GF-D8 (cell line): Measurements from ENCODE around the gene VTA1.
"Not testable (repeated sequence)": the region's sequence is repeated elsewhere in the genome, so short reads cannot be mapped to it uniquely, and the experiment has no call there.

Experiments used
- DNase-seq: peaks from one replicate; lab custom pipeline; 2025; lab: John Stamatoyannopoulos, UW

Gene VTA1

GRCh38 chr6:142146828-142147662 lies at the start of gene VTA1, which contains the start of gene NMBR:
VTA1 (plus strand) TSS chr6:142147263; CDS start chr6:142147288, 25 bp downstream.
NMBR (minus strand) TSS chr6:142147122; CDS start chr6:142088658, 58,464 bp downstream.
- DNase-seq = peak; percentile 94

DNA sequence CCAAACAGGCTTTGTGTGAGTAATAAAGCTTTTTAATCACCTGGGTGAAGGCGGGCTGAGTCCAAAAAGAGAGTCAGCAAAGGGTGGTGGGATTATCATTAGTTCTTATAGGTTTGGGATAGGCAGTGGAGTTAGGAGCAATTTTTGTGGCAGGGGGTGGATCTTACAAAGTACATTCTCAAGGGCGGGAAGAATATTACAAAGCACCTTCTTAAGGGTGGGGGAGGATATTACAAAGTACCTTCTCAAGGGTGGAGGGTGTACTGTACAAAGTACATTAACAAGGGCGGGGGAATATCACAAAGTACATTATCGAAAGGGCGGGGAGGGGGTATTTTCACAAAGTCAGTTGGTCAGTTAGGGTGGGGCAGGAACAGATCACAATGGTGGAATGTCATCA lies 42.2 kb upstream of the VTA1 start:
- DNase-seq = not testable (repeated sequence)

GRCh38 chr6:142110820-142111219 lies 36.2 kb upstream of the VTA1 start:
- not testable (repeated sequence) for DNase-seq

GRCh38 chr6:142112451-142113061 lies 34.5 kb upstream of the VTA1 start:
- DNase-seq = peak; percentile 23

GRCh38 chr6:142117366-142117765 lies 29.7 kb upstream of the VTA1 start:
- DNase-seq = no peak

GRCh38 chr6:142118328-142118727 lies 28.7 kb upstream of the VTA1 start:
- DNase-seq = no peak

GRCh38 chr6:142118925-142119324 lies 28.1 kb upstream of the VTA1 start:
- DNase-seq = no peak

DNA sequence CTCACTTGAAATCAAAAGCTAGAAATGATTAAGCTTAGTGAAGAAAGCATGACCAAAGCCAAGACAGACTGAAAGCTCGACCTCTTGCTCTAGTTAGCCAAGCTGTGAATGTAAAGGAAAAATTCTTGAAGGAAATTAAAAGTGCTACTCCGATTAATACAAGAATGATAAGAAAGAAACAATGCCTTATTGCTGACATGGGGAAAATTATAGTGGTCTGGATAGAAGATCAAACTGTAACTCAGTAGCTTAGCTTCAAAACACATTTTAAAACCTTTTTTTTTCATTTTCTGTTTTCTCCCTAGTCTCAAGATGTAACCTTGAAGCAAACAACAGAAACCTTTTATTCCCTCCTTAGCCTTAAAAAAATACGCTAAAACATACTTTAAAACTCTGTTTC lies 25.7 kb upstream of the VTA1 start:
- DNase-seq = no peak

DNA sequence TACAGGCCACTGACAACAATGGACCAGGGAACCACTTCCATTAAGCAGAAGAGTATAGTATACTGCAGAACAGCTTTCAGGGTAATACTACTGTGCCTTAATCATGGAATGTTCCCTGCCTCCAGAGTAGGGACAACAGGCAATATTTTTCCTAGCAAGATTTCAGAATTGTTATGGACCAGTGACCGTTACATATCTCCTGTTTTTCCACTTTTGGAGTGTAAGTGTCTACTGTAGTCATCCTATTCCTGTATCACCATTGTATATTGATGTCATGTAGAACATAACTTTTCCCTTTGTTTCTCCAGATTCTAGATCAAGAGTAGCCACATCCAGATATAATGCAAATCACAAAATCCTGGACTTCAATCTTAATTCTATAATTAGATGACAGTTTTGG lies 16.2 kb upstream of the VTA1 start:
- no peak for DNase-seq

DNA sequence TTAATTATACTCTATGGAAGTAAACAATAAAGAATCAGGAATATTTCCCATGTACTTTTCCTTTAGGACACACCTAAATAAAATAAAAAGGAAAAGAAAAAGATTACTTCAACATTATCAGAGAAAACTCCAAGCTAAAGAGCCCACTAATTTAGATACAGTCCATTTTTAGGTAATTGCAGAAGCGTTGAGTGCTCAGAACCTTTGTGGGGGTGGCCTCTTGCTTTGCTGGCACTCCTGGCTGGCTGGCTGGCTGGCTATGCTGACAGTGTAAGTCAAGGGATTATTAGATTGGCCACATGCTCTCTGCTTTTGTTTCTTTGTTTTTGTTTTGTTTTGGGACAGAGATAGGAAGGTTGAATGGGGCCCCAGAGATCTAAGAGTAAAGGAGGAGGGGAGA lies 14.4 kb upstream of the VTA1 start, which contains the start of gene GJE1:
GJE1 (plus strand) TSS at position 301 of the 400 bp plus-strand sequence. CDS start 234 bp downstream, outside the sequence.
- no peak for DNase-seq

DNA sequence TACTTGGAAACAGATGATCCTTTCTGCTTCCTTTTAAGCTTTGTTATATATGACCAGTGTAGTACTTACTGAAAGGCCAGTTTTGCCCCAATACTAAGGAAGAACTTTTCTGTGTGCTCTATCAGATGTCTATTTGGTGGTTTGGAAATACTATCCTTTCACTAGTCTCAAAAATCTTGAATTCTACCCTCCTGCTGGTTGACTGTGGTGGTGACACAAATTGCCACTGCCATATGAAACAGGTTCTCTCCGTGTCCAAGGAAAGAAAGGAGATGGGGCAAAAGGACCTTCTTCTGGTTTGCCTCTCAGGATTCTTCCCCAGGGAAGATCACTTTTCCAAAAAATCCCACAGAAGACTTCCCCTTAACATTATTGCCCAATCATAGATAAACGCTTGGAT lies 8.2 kb upstream of the VTA1 start:
- DNase-seq = no peak

GRCh38 chr6:142141531-142141930 lies 5.5 kb upstream of the VTA1 start:
- not testable (repeated sequence) for DNase-seq

DNA sequence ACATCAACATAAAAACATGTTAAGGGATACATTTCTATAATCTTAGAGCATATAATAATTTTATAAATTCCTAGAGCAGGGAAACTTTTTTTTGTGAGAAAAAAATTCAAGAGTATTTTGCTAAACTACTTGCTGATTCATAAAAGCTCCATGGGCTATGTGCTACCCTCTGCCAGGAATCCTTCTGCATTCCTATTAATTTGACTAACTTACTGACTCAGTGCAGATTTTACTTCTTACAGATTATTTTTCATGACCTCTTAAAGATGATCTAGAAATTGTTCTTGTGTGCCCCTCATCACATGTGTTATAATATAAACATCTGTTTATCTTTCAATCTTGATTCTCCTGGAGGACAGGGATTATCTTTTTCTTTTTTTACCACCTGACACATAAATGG lies 5.7 kb downstream of the VTA1 start:
- no peak for DNase-seq

GRCh38 chr6:142153196-142153595 lies 6.1 kb downstream of the VTA1 start:
- DNase-seq = no peak

GRCh38 chr6:142154336-142154735 lies 7.3 kb downstream of the VTA1 start:
- no peak for DNase-seq

DNA sequence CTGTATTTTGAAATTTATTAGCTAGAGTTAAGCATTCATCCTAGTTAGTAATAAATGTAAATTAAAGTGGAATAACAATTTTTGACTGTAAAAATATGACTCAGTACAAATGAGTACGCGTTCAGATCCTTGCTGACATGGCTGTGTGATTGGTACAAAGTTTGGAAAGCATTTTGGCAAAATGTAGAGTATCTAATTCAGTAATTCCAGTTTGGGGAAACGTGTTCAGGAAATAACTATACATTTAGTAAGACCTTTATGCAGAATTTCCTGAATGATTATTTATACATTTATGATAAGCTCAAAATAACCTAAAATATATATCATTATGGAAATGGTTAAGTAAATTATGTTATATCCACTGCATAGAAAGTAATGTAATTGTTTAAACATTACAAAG lies 8.0 kb downstream of the VTA1 start:
- no peak for DNase-seq

DNA sequence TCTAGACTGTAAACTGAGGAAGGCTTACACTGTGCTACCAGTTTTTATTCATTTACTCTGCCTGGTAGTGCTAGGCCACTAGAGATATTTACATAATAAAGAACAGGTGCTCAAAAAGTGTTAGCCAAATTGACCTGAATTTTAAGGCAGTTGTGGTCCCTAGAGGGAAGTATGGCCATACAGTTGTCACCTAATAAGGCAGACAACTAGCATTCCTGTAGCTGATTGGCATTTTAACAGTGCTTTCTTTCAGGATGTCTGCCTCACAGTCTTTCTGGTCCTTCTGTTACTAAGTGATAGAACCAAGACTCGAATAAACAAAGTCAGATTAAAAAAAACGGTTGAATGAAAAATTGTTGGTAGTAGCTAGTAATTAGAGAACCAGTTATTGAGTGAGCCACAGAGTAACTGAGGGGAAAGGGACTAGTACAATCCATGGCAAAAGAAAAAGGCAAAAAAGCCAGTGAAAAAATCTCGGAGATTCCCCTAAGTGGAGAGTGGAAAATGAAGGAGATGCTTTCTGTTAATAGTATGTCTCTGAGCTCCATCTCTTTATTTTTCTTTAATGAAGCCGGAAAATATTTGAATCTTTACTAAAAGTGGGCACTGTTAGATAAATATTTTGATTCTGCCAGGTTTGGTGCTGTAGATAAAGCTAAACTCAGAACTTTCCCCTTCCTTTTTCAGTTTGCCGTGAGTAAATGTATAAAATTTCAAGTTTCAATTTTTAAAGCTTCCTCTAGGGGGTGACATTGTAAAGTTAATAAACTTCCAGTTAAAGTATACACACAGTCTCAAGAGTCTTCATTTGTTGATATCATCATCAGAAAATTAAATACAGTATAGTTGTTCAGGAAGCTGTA lies 9.1 kb downstream of the VTA1 start:
- DNase-seq = no peak

- not testable (repeated sequence) for DNase-seq
Observed at GRCh38 chr6:142156758-142157068, 9.7 kb downstream of the VTA1 start.

DNA sequence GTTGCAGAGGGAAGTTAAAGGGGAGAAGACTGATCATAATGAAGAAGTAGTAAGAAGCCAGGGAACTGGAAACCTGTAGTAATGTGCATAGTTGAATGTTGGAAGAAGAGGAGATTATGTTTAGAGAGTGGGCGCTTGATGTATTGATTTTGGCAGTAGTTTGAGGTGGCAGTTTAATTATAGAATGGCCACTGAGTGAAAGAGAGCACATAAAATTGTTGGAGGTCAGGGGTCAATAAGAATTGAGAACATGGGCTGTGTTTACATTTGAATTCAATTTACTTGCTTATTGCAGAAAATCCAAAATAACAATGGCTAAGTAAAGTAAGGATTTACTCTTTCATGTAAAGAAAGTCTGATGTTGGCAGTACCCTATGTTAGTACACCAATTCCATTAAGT lies 15.7 kb downstream of the VTA1 start:
- DNase-seq = no peak

DNA sequence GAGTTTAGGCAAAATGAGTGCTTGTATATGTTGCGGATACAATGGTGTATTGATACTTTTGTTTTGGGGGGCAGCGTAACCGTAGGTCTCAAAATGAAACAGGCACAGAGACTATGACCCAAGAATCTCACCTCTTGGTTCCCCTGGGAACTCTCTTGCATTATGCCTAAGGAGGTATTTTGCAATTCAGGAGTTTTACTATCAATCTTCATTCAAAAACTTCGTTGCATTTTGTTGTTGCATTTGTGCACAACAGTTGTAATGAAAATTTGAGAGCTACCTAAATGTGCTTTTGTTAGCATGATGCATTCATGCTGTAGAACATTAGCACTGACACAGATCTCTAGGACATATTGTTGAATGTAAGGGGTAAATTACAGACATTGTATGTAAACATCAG lies 18.2 kb downstream of the VTA1 start:
- no peak for DNase-seq

DNA sequence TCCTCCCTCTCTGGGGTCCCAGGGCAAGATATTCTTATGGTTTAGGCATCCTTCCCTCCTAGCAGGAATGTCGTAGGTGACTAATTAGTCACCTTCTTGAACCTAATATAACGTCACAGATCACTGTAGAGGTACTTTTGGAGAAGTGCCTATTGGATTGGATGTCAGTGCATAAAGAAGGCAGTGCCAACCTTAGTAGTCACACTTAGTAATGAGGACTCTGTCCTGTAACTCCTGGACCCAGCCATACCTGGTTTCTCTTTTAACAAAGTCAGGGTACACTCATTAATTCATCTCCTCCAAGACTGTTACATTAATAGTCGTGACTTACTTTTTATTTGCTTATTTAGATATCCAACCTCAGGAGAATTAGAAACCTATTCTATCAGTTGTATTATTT lies 20.0 kb downstream of the VTA1 start:
- no peak for DNase-seq

GRCh38 chr6:142167486-142167885 lies 20.4 kb downstream of the VTA1 start:
- no peak for DNase-seq

GRCh38 chr6:142171351-142171750 lies 24.3 kb downstream of the VTA1 start:
- no peak for DNase-seq
